Osteoblast (primary cell): Measurements from ENCODE around the gene FITM1. TPM values are rescaled to one million over a fixed set of nuclear protein-coding genes. Genes with fewer than 3 reads are reported as not detected.

Experiments
- DNase-seq: peaks from one replicate; pipeline ENCODE4 v3.0.0; 2011; ENCODE audit warnings: low spot score, mixed read lengths; ENCODE audit not compliant: insufficient read length; ENCODE audit errors: missing footprints
- H2AFZ ChIP-seq: 2 replicates; pipeline ENCODE4 v1.6.0; 2011; ENCODE audit warnings: mild to moderate bottlenecking, low read length
- H3K27ac ChIP-seq: 2 replicates; pipeline ENCODE4 v1.5.1; 2011; ENCODE audit warnings: mild to moderate bottlenecking, low read depth, low read length, moderate library complexity
- H3K27me3 ChIP-seq: 2 replicates; pipeline ENCODE4 v1.6.0; 2012; ENCODE audit warnings: mild to moderate bottlenecking, control low read depth, inconsistent platforms, low read length, moderate library complexity; ENCODE audit not compliant: insufficient read depth
- H3K36me3 ChIP-seq: 2 replicates; pipeline ENCODE4 v1.5.1; 2011; ENCODE audit warnings: mild to moderate bottlenecking, low read length, control low read depth, moderate library complexity; ENCODE audit not compliant: insufficient read depth
- H3K4me1 ChIP-seq: 2 replicates; pipeline ENCODE4 v1.5.1; 2011; ENCODE audit warnings: mild to moderate bottlenecking, low read length, control low read depth, moderate library complexity; ENCODE audit not compliant: insufficient read depth
- H3K4me2 ChIP-seq: 2 replicates; pipeline ENCODE4 v1.6.0; 2011; ENCODE audit warnings: mild to moderate bottlenecking, low read length; ENCODE audit not compliant: insufficient read depth
- H3K4me3 ChIP-seq: fragments of 200-600 bp; sonication (generic); 3 replicates; pipeline ENCODE4 v1.5.1; 2012; ENCODE audit warnings: mild to moderate bottlenecking, low read length, inconsistent platforms; ENCODE audit not compliant: insufficient read depth
- H3K79me2 ChIP-seq: 2 replicates; pipeline ENCODE4 v1.6.0; 2012; ENCODE audit warnings: mild to moderate bottlenecking, low read length, control low read depth, inconsistent platforms; ENCODE audit not compliant: insufficient read depth
- H3K9me3 ChIP-seq: 2 replicates; pipeline ENCODE4 v1.5.1; 2011; ENCODE audit warnings: low read depth, low read length, control low read depth
- H4K20me1 ChIP-seq: 2 replicates; pipeline ENCODE4 v1.6.0; 2012; ENCODE audit warnings: mild to moderate bottlenecking, low read length, control low read depth; ENCODE audit not compliant: insufficient read depth
- total RNA-seq: library from RNA; depleted of rRNA; stranded (reverse); fragments of >200 nt; gene quantifications from 2 replicates; pipeline ENCODE4 v1.2.3, GENCODE V29; 2012
- TF ChIP-seq, protein P1 (sequence below): IDR thresholded peaks from 2 replicates; pipeline ENCODE4 v1.5.1; 2011; ENCODE audit warnings: mild to moderate bottlenecking, low read depth, low read length, moderate library complexity; ENCODE audit errors: extremely low read depth

The FITM1 gene
- total RNA-seq, 1 donor = 0.72 TPM

- Histone ChIP-seq H3K4me1 (no peaks in the 10 kb centered on the region), H3K27ac (no peak within 1 kb of the TSS), H3K36me3 (peaks cover 25% of the 10 kb centered on the region), H3K4me2 (no peak within 1 kb of the TSS), H3K9me3 (no peaks in the 10 kb centered on the region), H3K27me3 (no peaks in the 10 kb centered on the region), H3K79me2 (no peaks in the 10 kb centered on the region), H3K4me3 (no peak within 1 kb of the TSS), H2AFZ (no peak within 1 kb of the TSS), H4K20me1 (no peaks in the 10 kb centered on the region)
- TF ChIP-seq, protein P1, sequence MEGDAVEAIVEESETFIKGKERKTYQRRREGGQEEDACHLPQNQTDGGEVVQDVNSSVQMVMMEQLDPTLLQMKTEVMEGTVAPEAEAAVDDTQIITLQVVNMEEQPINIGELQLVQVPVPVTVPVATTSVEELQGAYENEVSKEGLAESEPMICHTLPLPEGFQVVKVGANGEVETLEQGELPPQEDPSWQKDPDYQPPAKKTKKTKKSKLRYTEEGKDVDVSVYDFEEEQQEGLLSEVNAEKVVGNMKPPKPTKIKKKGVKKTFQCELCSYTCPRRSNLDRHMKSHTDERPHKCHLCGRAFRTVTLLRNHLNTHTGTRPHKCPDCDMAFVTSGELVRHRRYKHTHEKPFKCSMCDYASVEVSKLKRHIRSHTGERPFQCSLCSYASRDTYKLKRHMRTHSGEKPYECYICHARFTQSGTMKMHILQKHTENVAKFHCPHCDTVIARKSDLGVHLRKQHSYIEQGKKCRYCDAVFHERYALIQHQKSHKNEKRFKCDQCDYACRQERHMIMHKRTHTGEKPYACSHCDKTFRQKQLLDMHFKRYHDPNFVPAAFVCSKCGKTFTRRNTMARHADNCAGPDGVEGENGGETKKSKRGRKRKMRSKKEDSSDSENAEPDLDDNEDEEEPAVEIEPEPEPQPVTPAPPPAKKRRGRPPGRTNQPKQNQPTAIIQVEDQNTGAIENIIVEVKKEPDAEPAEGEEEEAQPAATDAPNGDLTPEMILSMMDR = no peak
- DNase-seq = no peak
Observed at GRCh38 chr14:24171422-24172260, 41.2 kb downstream of the FITM1 start, which contains the start of gene REC8. REC8 (plus strand) TSS chr14:24172080; CDS start chr14:24172553, 473 bp downstream.

DNA sequence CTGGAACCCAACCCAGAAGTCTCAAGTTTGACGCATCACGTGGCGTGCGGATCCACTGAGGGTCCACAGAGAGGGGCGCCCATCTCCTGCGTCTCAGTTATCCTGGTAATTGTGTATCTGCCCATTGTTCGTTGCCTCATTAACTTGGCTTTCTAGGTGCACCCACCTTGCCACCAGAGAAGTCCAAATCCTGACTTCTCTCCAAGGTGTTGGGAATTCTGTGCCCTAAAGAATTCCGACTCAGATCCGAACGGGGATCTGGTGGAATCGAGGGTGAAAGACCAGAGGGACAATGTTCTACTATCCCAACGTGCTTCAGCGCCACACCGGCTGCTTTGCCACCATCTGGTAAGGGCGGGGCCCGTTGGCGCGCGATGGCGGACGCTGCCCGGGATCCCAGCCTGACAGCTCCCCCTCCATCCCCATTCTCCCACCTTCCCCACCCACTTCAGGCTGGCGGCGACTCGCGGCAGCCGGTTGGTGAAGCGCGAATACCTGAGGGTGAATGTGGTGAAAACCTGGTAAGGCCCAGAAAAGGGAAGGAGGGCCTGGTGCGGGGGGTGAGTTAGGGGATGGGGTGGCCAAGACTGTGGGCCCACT lies 41.9 kb downstream of the FITM1 start:
- H3K79me2 ChIP-seq = no peaks in the 10 kb centered on the region
- no peak overlapping the region for H3K4me3 ChIP-seq
- TF ChIP-seq, protein P1 = no peak
- no peaks in the 10 kb centered on the region for H3K4me1 ChIP-seq
- no peak for DNase-seq
- no peaks in the 10 kb centered on the region for H3K9me3 ChIP-seq
- H3K36me3 ChIP-seq = peaks cover 27% of the 10 kb centered on the region
- H3K4me2 ChIP-seq = no peak overlapping the region
- H3K27ac ChIP-seq = no peak overlapping the region
- H4K20me1 ChIP-seq = no peaks in the 10 kb centered on the region
- H3K27me3 ChIP-seq = no peaks in the 10 kb centered on the region
- no peak overlapping the region for H2AFZ ChIP-seq

- Histone ChIP-seq H3K4me2 (no peak overlapping the region), H3K4me3 (no peak overlapping the region), H3K79me2 (no peaks in the 10 kb centered on the region), H2AFZ (no peak overlapping the region), H4K20me1 (no peaks in the 10 kb centered on the region), H3K36me3 (peaks cover 23% of the 10 kb centered on the region), H3K9me3 (no peaks in the 10 kb centered on the region), H3K27ac (no peak overlapping the region), H3K27me3 (no peaks in the 10 kb centered on the region), H3K4me1 (no peaks in the 10 kb centered on the region)
- DNase-seq = no peak
- TF ChIP-seq, protein P1 = no peak
Observed at GRCh38 chr14:24172871-24173281, 42.4 kb downstream of the FITM1 start.

- Histone ChIP-seq H3K79me2 (no peaks in the 10 kb centered on the region), H3K4me1 (peaks cover 7% of the 10 kb centered on the region), H3K4me3 (no peak overlapping the region), H3K27me3 (no peaks in the 10 kb centered on the region), H3K4me2 (no peak overlapping the region), H3K36me3 (peaks cover 42% of the 10 kb centered on the region), H2AFZ (no peak overlapping the region), H3K27ac (no peak overlapping the region), H3K9me3 (no peaks in the 10 kb centered on the region), H4K20me1 (no peaks in the 10 kb centered on the region)
- peak; percentile 67 for DNase-seq
- TF ChIP-seq, protein P1 = no peak
Observed at GRCh38 chr14:24176599-24176998, 46.1 kb downstream of the FITM1 start.
